ENCODE results near the gene ATG5.

The ATG5 gene

DNA sequence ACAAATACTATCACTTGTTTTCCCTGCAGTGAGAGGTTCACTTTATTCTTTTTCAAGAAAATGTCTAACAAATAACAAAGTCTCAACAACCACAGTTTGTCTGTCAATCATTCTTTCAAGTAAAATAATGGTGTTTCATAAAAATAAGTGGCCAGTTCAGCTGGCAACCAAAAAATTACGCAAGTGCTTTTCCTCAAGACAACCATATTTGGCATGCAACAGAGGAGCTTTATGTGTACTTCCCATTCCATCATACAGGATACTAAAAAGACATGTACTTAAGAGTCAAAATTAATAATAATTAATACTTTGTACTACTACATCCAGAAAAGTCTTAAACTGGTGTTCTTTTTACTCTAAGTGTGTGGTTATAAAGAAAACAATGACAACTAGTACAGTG is 34.6 kb downstream of the ATG5 start:
- TF ChIP-seq, protein P1, sequence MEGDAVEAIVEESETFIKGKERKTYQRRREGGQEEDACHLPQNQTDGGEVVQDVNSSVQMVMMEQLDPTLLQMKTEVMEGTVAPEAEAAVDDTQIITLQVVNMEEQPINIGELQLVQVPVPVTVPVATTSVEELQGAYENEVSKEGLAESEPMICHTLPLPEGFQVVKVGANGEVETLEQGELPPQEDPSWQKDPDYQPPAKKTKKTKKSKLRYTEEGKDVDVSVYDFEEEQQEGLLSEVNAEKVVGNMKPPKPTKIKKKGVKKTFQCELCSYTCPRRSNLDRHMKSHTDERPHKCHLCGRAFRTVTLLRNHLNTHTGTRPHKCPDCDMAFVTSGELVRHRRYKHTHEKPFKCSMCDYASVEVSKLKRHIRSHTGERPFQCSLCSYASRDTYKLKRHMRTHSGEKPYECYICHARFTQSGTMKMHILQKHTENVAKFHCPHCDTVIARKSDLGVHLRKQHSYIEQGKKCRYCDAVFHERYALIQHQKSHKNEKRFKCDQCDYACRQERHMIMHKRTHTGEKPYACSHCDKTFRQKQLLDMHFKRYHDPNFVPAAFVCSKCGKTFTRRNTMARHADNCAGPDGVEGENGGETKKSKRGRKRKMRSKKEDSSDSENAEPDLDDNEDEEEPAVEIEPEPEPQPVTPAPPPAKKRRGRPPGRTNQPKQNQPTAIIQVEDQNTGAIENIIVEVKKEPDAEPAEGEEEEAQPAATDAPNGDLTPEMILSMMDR (IDR thresholded peaks at IDR 0.05; ENCODE audit: insufficient read depth, missing control alignments): no peak
- FAIRE-seq (no peak), DNase-seq (ENCODE audit: insufficient read length, low spot score) (no peak)

GRCh38 chr6:106290032-106290431 is 35.5 kb downstream of the ATG5 start:
- FAIRE-seq: no peak
- no peak for DNase-seq (ENCODE audit: insufficient read length, low spot score)
- TF ChIP-seq, protein P1 (IDR thresholded peaks at IDR 0.05; ENCODE audit: insufficient read depth, missing control alignments): no peak

DNA sequence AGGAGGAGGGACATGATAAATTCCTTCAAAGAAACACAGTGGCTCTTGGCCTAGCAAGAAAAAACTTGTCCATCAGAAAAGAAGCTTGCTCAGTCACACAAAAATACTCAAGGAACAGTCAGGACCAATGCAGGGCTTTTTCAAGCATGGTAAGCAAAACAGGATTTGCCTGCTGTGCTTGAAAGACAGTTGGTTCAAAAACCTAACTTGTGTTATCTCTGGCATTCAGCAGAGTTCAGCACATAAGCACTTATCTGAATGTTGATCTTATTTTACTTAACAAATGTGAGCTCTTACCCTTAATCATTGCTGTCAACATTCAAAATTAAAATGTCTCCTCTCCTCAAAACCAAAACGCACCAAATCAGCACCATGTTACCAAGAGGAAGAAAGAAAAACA is 38.3 kb downstream of the ATG5 start:
- DNase-seq (ENCODE audit: insufficient read length, low spot score) (no peak), FAIRE-seq (no peak)
- TF ChIP-seq, protein P1 (IDR thresholded peaks at IDR 0.05; ENCODE audit: insufficient read depth, missing control alignments): no peak

GRCh38 chr6:106286746-106287145 is 38.8 kb downstream of the ATG5 start:
- TF ChIP-seq, protein P1 (IDR thresholded peaks at IDR 0.05; ENCODE audit: insufficient read depth, missing control alignments): no peak
- DNase-seq (ENCODE audit: insufficient read length, low spot score): no peak
- no peak for FAIRE-seq

DNA sequence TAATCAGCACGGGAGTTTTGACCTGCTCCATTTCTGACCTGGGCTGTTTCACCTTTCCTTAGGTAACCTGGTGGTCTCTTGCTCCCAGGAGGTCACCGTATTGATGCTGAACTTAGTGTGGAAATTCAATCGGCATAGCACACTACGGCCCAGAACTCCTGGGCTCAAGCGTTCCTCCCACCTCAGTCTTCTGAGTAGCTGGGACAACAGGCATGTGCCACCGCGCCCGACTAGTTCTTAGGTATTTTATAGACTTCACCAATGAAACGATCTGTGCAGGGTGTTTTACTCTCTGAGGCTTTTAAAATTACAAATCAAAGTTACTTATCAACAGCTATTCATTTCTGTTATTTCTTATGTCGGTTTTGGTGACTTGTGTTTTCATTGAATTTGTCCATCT is 42.1 kb downstream of the ATG5 start:
- FAIRE-seq (no peak), DNase-seq (ENCODE audit: insufficient read length, low spot score) (no peak)
- TF ChIP-seq, protein P1 (IDR thresholded peaks at IDR 0.05; ENCODE audit: insufficient read depth, missing control alignments): no peak

- no peak for DNase-seq (ENCODE audit: insufficient read length, low spot score)
- TF ChIP-seq, protein P1 (IDR thresholded peaks at IDR 0.05; ENCODE audit: insufficient read depth, missing control alignments): no peak
- no peak for FAIRE-seq
These were observed 43.9 kb downstream of the ATG5 start for GRCh38 chr6:106281661-106282060.

DNA sequence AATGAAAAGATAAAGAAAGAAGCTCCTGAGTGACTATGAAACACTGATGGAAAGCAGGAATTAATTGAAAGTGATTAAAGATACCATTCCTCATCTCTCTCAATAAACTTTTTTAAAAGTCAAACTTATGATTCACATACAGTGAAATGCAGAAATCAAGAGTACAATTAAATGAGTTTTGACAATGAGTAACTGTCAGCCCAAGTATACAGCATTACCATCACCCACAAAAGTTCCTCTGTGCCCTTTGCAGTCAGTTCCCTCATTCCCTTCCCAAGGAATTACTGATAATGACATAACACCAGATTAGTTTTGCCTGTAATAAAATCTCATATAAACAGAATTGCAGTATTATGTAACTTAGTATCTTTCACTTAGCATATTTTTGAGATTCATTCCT is 44.5 kb downstream of the ATG5 start:
- DNase-seq (ENCODE audit: insufficient read length, low spot score) (no peak), FAIRE-seq (no peak)
- TF ChIP-seq, protein P1 (IDR thresholded peaks at IDR 0.05; ENCODE audit: insufficient read depth, missing control alignments): no peak

All from D721Med (cell line).